Trophoblast cell (in vitro differentiated cells and primary cell): ENCODE data around the gene SEL1L3.

Experiments
- DNase-seq, 2 donors: peaks; one replicate each; pipeline ENCODE4 v3.0.0-alpha.2; 2016
- H2AFZ ChIP-seq: 2 replicates; pipeline ENCODE4 v1.6.1; 2013; ENCODE audit warnings: low read length, moderate library complexity, mild to moderate bottlenecking; ENCODE audit not compliant: insufficient read depth, poor library complexity
- H2AK5ac ChIP-seq: 2 replicates; pipeline ENCODE4 v1.6.1; 2013; ENCODE audit warnings: mild to moderate bottlenecking, low read length
- H2BK120ac ChIP-seq: 2 replicates; pipeline ENCODE4 v1.6.1; 2013; ENCODE audit warnings: low read length, mild to moderate bottlenecking, moderate library complexity; ENCODE audit not compliant: insufficient read depth, poor library complexity
- H2BK12ac ChIP-seq: 2 replicates; pipeline ENCODE4 v1.6.1; 2013; ENCODE audit warnings: mild to moderate bottlenecking, low read length, moderate library complexity
- H2BK5ac ChIP-seq: 2 replicates; pipeline ENCODE4 v1.6.1; 2013; ENCODE audit warnings: low read length, low read depth, moderate library complexity, mild to moderate bottlenecking; ENCODE audit not compliant: poor library complexity
- H3K14ac ChIP-seq: 2 replicates; pipeline ENCODE4 v1.6.1; 2013; ENCODE audit warnings: mild to moderate bottlenecking, low read length
- H3K18ac ChIP-seq: 2 replicates; pipeline ENCODE4 v1.6.1; 2013; ENCODE audit warnings: mild to moderate bottlenecking, low read length
- H3K23ac ChIP-seq: 2 replicates; pipeline ENCODE4 v1.6.1; 2013; ENCODE audit warnings: low read length
- H3K27ac ChIP-seq: 2 replicates; pipeline ENCODE4 v1.5.1; 2013; ENCODE audit warnings: low read depth, mild to moderate bottlenecking, inconsistent platforms, low read length, moderate library complexity
- H3K27me3 ChIP-seq: 2 replicates; pipeline ENCODE4 v1.6.1; 2013; ENCODE audit warnings: inconsistent platforms, mild to moderate bottlenecking, low read length, moderate library complexity; ENCODE audit not compliant: insufficient read depth
- H3K36me3 ChIP-seq, 2 experiments: 1 replicate in 1 of 2; 2 replicates in 1 of 2; pipeline ENCODE4 v1.6.1; 2013; ENCODE audit warnings: low read length in 2 of 2, mild to moderate bottlenecking in 2 of 2, moderate library complexity in 1 of 2; ENCODE audit not compliant: insufficient read depth in 2 of 2, control insufficient read depth in 1 of 2
- H3K4ac ChIP-seq: 2 replicates; pipeline ENCODE4 v1.6.1; 2013; ENCODE audit warnings: low read depth, mild to moderate bottlenecking, low read length, moderate library complexity
- H3K4me1 ChIP-seq, 2 experiments: 1 replicate in 1 of 2; 2 replicates in 1 of 2; pipeline ENCODE4 v1.6.1; 2013; ENCODE audit warnings: low read length in 2 of 2, mild to moderate bottlenecking in 2 of 2, moderate library complexity in 1 of 2; ENCODE audit not compliant: insufficient read depth in 2 of 2, control insufficient read depth in 1 of 2
- H3K4me2 ChIP-seq: 2 replicates; pipeline ENCODE4 v1.6.1; 2013; ENCODE audit warnings: inconsistent platforms, mild to moderate bottlenecking, low read length, moderate library complexity
- H3K4me3 ChIP-seq: 2 replicates; pipeline ENCODE4 v1.5.1; 2013; ENCODE audit warnings: mild to moderate bottlenecking, low read depth, low read length, inconsistent platforms
- H3K79me1 ChIP-seq: one replicate; pipeline ENCODE4 v1.6.1; 2013; ENCODE audit warnings: low read length
- H3K79me2 ChIP-seq: 2 replicates; pipeline ENCODE4 v1.6.1; 2013; ENCODE audit warnings: low read length, mild to moderate bottlenecking; ENCODE audit not compliant: control insufficient read depth, insufficient read depth, poor library complexity
- H3K9ac ChIP-seq: 2 replicates; pipeline ENCODE4 v1.6.1; 2013; ENCODE audit warnings: mild to moderate bottlenecking, low read length
- H3K9me3 ChIP-seq: 2 replicates; pipeline ENCODE4 v1.6.1; 2013; ENCODE audit warnings: low read depth, mild to moderate bottlenecking, control low read depth, inconsistent platforms, low read length; ENCODE audit not compliant: insufficient read depth
- H4K12ac ChIP-seq: 2 replicates; pipeline ENCODE4 v1.6.1; 2013; ENCODE audit warnings: low read depth, mild to moderate bottlenecking, low read length, moderate library complexity
- H4K8ac ChIP-seq: 2 replicates; pipeline ENCODE4 v1.6.1; 2013; ENCODE audit warnings: low read depth, mild to moderate bottlenecking, low read length, moderate library complexity
- H4K91ac ChIP-seq: one replicate; pipeline ENCODE4 v1.6.1; 2013; ENCODE audit warnings: low read depth, mild to moderate bottlenecking, low read length, moderate library complexity
- WGBS: extraction: QIAGEN DNeasy Blood & Tissue Kit; methylation state at CpG from one replicate; pipeline ENCODE4 v1.1.7; 2013; ENCODE audit warnings: missing lambda C conversion rate; ENCODE audit not compliant: insufficient read length, insufficient coverage; ENCODE audit errors: extremely low coverage; 5-methylcytosine and 5-hydroxymethylcytosine counted together

The SEL1L3 gene

DNA sequence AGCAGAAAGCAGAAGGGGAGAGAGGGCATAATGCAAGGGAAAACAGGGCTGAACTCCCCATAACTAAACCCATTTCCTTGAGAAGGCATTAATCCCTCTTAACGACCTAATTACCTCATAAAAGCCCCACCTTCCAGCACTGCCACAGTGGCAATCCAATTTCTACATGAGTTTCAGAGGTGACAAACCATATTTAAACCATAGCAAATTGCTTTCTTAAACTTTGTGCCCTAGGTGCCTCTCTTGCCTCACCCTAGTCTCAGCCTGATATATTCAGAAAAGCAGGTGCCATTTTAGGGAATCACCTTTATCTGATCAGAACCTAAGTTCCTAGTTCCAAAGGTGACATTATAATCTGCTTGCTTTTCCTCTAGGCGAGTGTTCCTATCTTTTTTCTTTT is 158.3 kb downstream of the SEL1L3 start:
- Histone ChIP-seq H3K14ac (no peak overlapping the region), H3K4ac (no peak overlapping the region), H3K9ac (no peak overlapping the region), H3K79me2 (no peaks in the 10 kb centered on the region), H4K8ac (no peak overlapping the region), H2AFZ (no peak overlapping the region), H2BK120ac (no peak overlapping the region), H2AK5ac (no peak overlapping the region), H3K27ac (no peak overlapping the region), H3K18ac (no peak overlapping the region), H4K12ac (no peak overlapping the region), H3K4me1 (no peaks in the 10 kb centered on the region), H3K36me3 (no peaks in the 10 kb centered on the region), H3K79me1 (no peaks in the 10 kb centered on the region), H3K9me3 (no peaks in the 10 kb centered on the region), H2BK5ac (no peak overlapping the region), H3K4me3 (no peak overlapping the region), H3K4me2 (no peak overlapping the region), H3K23ac (no peak overlapping the region), H3K27me3 (no peaks in the 10 kb centered on the region), H4K91ac (no peak overlapping the region), H2BK12ac (no peak overlapping the region)
- DNase-seq: no peak
- WGBS: no CpG with 5 or more reads among the region's 2 CpGs

DNA sequence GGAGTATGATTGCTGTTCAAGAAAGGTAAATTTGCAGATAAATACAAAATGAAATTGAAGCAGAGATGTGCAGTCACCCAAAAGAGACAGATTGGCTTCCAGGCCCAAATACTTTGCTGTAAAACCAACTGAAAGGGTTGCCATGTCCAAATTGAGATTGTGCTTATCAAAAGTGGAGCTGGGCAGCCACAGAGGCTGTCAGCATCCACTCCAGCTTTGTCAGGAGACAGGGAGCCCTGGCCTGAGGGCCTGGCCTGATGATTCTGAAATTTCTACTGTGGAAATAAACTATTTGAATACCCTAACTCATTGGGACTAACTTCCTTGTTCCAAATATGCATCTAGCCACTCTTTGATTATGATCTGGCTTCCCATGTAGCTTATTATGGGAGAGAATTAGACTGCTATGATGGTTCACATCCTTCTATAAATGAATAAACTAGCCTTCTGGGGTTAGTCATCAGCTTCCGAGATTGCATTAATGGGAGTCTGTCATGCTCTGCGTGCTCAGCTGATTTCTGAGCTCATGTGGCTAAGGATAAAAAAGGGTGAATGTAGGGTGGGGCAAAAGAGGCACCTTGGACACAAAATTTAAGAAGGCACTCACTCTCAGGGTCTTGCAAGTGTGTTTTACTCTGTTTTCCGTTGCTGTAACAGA is 158.9 kb downstream of the SEL1L3 start:
- Histone ChIP-seq H3K79me2 (no peaks in the 10 kb centered on the region), H3K23ac (no peak overlapping the region), H3K4me3 (no peak overlapping the region), H3K4ac (no peak overlapping the region), H2BK5ac (no peak overlapping the region), H3K9me3 (no peaks in the 10 kb centered on the region), H3K27me3 (no peaks in the 10 kb centered on the region), H4K91ac (no peak overlapping the region), H3K9ac (no peak overlapping the region), H3K79me1 (no peaks in the 10 kb centered on the region), H4K12ac (no peak overlapping the region), H4K8ac (no peak overlapping the region), H3K36me3 (no peaks in the 10 kb centered on the region), H3K14ac (no peak overlapping the region), H3K18ac (no peak overlapping the region), H2BK120ac (no peak overlapping the region), H2AK5ac (no peak overlapping the region), H2BK12ac (no peak overlapping the region), H3K27ac (no peak overlapping the region), H3K4me1 (no peaks in the 10 kb centered on the region), H3K4me2 (no peak overlapping the region), H2AFZ (no peak overlapping the region)
- no CpG with 5 or more reads among the region's 3 CpGs for WGBS
- no peak for DNase-seq

DNA sequence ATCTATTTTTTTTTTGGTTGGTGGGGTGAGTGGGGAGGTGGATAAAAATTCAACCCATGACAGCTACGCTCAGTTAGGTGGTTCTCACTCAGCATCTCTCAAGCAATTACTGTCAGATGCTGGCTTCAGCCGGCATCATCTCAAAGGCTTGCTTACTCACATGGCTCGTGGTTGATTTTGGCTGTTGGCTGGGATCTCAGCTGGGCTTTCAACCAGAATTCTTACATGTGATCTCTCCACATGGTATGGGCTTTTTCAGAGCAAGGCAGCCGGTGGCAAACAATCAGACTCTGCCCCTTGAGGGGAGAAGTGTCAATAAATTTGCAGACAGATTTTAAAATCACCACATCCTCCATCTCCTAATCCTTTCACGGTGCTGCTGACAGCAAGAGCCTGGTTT is 159.9 kb downstream of the SEL1L3 start:
- no peak overlapping the region for H2BK120ac ChIP-seq
- H3K9ac ChIP-seq: no peak overlapping the region
- H2BK5ac ChIP-seq: no peak overlapping the region
- H3K4me2 ChIP-seq: no peak overlapping the region
- no peaks in the 10 kb centered on the region for H3K79me2 ChIP-seq
- no peaks in the 10 kb centered on the region for H3K79me1 ChIP-seq
- H4K8ac ChIP-seq: no peak overlapping the region
- H2AK5ac ChIP-seq: no peak overlapping the region
- whole genome bisulfite sequencing: no CpG with 5 or more reads among the region's 5 CpGs
- H3K14ac ChIP-seq: no peak overlapping the region
- H3K18ac ChIP-seq: no peak overlapping the region
- DNase-seq: no peak
- no peak overlapping the region for H2AFZ ChIP-seq
- H3K23ac ChIP-seq: no peak overlapping the region
- H3K4me3 ChIP-seq: no peak overlapping the region
- no peaks in the 10 kb centered on the region for H3K27me3 ChIP-seq
- no peak overlapping the region for H3K27ac ChIP-seq
- H3K9me3 ChIP-seq: no peaks in the 10 kb centered on the region
- no peaks in the 10 kb centered on the region for H3K36me3 ChIP-seq
- no peak overlapping the region for H2BK12ac ChIP-seq
- H3K4me1 ChIP-seq: no peaks in the 10 kb centered on the region
- H4K91ac ChIP-seq: no peak overlapping the region
- H3K4ac ChIP-seq: no peak overlapping the region
- H4K12ac ChIP-seq: no peak overlapping the region

DNA sequence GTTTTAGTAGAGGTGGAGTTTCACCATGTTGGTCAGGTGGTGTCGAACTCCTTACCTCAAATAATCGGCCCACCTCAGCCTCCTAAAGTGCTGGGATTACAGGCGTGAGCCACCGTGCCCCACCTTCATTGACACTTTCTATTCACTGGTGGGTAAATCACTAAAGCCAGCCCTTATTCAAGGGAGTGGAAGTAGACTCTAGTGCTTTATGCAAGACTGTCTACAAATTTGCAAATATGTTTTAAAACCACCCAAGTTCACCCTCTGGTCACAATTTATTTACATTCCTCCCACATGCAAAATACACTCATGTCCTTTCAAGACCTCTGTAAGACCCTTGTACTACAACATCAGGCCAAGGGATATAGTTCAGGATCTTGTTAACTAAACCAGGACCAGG is 162.1 kb downstream of the SEL1L3 start:
- Histone ChIP-seq H2BK5ac (no peak overlapping the region), H3K4me3 (no peak overlapping the region), H3K14ac (no peak overlapping the region), H3K4me1 (no peaks in the 10 kb centered on the region), H2AK5ac (no peak overlapping the region), H3K27ac (no peak overlapping the region), H3K9ac (no peak overlapping the region), H2BK12ac (no peak overlapping the region), H3K4ac (no peak overlapping the region), H3K79me1 (no peaks in the 10 kb centered on the region), H3K23ac (no peak overlapping the region), H3K18ac (no peak overlapping the region), H2BK120ac (no peak overlapping the region), H3K9me3 (no peaks in the 10 kb centered on the region), H4K12ac (no peak overlapping the region), H3K36me3 (no peaks in the 10 kb centered on the region), H4K8ac (no peak overlapping the region), H3K4me2 (no peak overlapping the region), H3K27me3 (no peaks in the 10 kb centered on the region), H3K79me2 (no peaks in the 10 kb centered on the region), H2AFZ (no peak overlapping the region), H4K91ac (no peak overlapping the region)
- no CpG with 5 or more reads among the region's 4 CpGs for WGBS
- DNase-seq: no peak
